Endothelial cell of umbilical vein (primary cell): Measurements from ENCODE around the gene APOBEC2. TPM values are rescaled to one million over a fixed set of nuclear protein-coding genes. Genes with fewer than 3 reads are reported as not detected.

Experiments
- BruUV-seq: library from RNA; stranded (reverse); fragments of 400-500 nt; replicated peaks from 2 replicates; lab custom pipeline; 2021; lab: Mats Ljungman, UMichigan
- CTCF ChIA-PET: fragments of 300-600, 350-600 bp; sonication (Branson Sonifier 250); formaldehyde crosslinking; loops from one replicate; lab custom pipeline; 2021; ENCODE audit warnings: antibody characterized with exemption, inconsistent platforms; lab: Charles Lee
- POLR2A ChIA-PET: fragments of 300-600, 350-600 bp; sonication (Branson Sonifier 250); formaldehyde crosslinking; loops from one replicate; lab custom pipeline; 2021; ENCODE audit warnings: antibody characterized with exemption, inconsistent platforms; lab: Charles Lee
- DNase-seq: peaks from one replicate; pipeline ENCODE4 v3.0.0-alpha.2; 2011; ENCODE audit warnings: low read depth, low spot score
- FAIRE-seq: peaks from 2 replicates; lab custom pipeline; 2011; peaks lifted over from hg19 to GRCh38; lab: Jason Lieb, UNC
- H2AFZ ChIP-seq: 2 replicates; pipeline ENCODE4 v1.6.0; 2012; ENCODE audit warnings: low read depth, low read length, control low read depth, inconsistent platforms
- H3K27ac ChIP-seq: 2 replicates; pipeline ENCODE4 v1.5.1; 2011; ENCODE audit warnings: low read depth, mild to moderate bottlenecking, control low read depth, low read length, moderate library complexity; ENCODE audit not compliant: insufficient read depth
- H3K27me3 ChIP-seq, 2 experiments: 2 replicates each; pipeline versions ENCODE4 v1.6.0 to v1.6.1; 2011; ENCODE audit warnings: low read length in 2 of 2, mixed read lengths in 1 of 2; ENCODE audit not compliant: control insufficient read depth in 2 of 2, insufficient read depth in 2 of 2
- H3K36me3 ChIP-seq, 2 experiments: 2 replicates in 1 of 2; 3 replicates in 1 of 2; pipeline ENCODE4 v1.5.1; 2011; ENCODE audit warnings: low read length in 2 of 2, mild to moderate bottlenecking in 1 of 2, moderate library complexity in 1 of 2; ENCODE audit not compliant: control insufficient read depth in 2 of 2, insufficient read depth in 2 of 2; ENCODE audit errors: extremely low read depth in 1 of 2
- H3K4me1 ChIP-seq: 3 replicates; pipeline ENCODE4 v1.5.1; 2011; ENCODE audit warnings: mild to moderate bottlenecking, low read length; ENCODE audit not compliant: control insufficient read depth, insufficient read depth; ENCODE audit errors: extremely low read depth
- H3K4me2 ChIP-seq: 2 replicates; pipeline ENCODE4 v1.6.1; 2011; ENCODE audit warnings: low read length, control low read depth, mixed read lengths; ENCODE audit not compliant: insufficient read depth
- H3K4me3 ChIP-seq, 3 experiments: fragments of 200-600 bp in 1 of 3; sonication (generic), shearing (Covaris generic) in 1 of 3; replicated peaks in 1 of 3; 2 replicates each; pipeline ENCODE4 v1.5.1; 2011 to 2016; ENCODE audit warnings: control low read depth in 3 of 3, low read length in 3 of 3, mild to moderate bottlenecking in 2 of 3, inconsistent platforms in 1 of 3, low read depth in 1 of 3, moderate library complexity in 1 of 3; ENCODE audit not compliant: insufficient read depth in 1 of 3
- H3K79me2 ChIP-seq: 2 replicates; pipeline ENCODE4 v1.6.0; 2012; ENCODE audit warnings: low read length, inconsistent platforms; ENCODE audit not compliant: control insufficient read depth, insufficient read depth
- H3K9ac ChIP-seq: replicated peaks from 2 replicates; pipeline ENCODE3; 2011; ENCODE audit warnings: low read length, control low read depth; ENCODE audit not compliant: insufficient read depth; ENCODE audit errors: extremely low read depth
- H3K9me1 ChIP-seq: replicated peaks from 3 replicates; pipeline ENCODE4 v1.6.0; 2011; ENCODE audit warnings: mild to moderate bottlenecking, low read length; ENCODE audit not compliant: control insufficient read depth, insufficient read depth; ENCODE audit errors: extremely low read depth
- H3K9me3 ChIP-seq: replicated peaks from 2 replicates; pipeline ENCODE4 v1.5.1; 2012; ENCODE audit warnings: low read length, inconsistent platforms; ENCODE audit not compliant: control insufficient read depth, insufficient read depth
- H4K20me1 ChIP-seq: replicated peaks from 2 replicates; pipeline ENCODE3; 2011; ENCODE audit warnings: mild to moderate bottlenecking, low read length; ENCODE audit not compliant: control insufficient read depth, insufficient read depth; ENCODE audit errors: extremely low read depth
- EZH2 ChIP-seq: IDR thresholded peaks from 2 replicates; pipeline ENCODE4 v1.6.1; 2012; ENCODE audit warnings: borderline replicate concordance, low read depth, mild to moderate bottlenecking, moderate library complexity, low read length, inconsistent platforms; ENCODE audit not compliant: severe bottlenecking
- FOS ChIP-seq: IDR thresholded peaks from 2 replicates; pipeline ENCODE4 v1.6.1; 2011; ENCODE audit warnings: mild to moderate bottlenecking, low read length, moderate library complexity, borderline replicate concordance; ENCODE audit not compliant: insufficient read depth
- GATA2 ChIP-seq: IDR thresholded peaks from 2 replicates; pipeline ENCODE4 v1.7.0; 2011; ENCODE audit warnings: low read depth, mild to moderate bottlenecking, moderate library complexity, mixed read lengths, low read length; ENCODE audit not compliant: insufficient read length, insufficient read depth
- JUN ChIP-seq: IDR thresholded peaks from 2 replicates; pipeline ENCODE4 v1.6.1; 2011; ENCODE audit warnings: borderline replicate concordance, low read depth; ENCODE audit not compliant: insufficient read length, insufficient read depth
- MYC ChIP-seq: IDR thresholded peaks from one replicate; pipeline ENCODE4 v1.6.1; 2011; ENCODE audit warnings: mild to moderate bottlenecking, low read depth, low read length
- POLR2A ChIP-seq: IDR thresholded peaks from 2 replicates; pipeline ENCODE4 v1.6.1; 2012; ENCODE audit warnings: low read depth, mild to moderate bottlenecking, control low read depth, low read length
- POLR2AphosphoS5 ChIP-seq: IDR thresholded peaks from 2 replicates; pipeline ENCODE4 v1.6.1; 2012; ENCODE audit warnings: low read depth, mild to moderate bottlenecking, control low read depth, low read length, moderate library complexity; ENCODE audit not compliant: insufficient read depth
- dilution Hi-C: fragments of 300-500 bp; cut with MboI; formaldehyde crosslinking; loops from one replicate; pipeline ENCODE4 v1.15.0; 2019; ENCODE audit warnings: low sequenced_read_pairs; ENCODE audit not compliant: extremely low pct_ligation_motif_present
- intact Hi-C: fragments of 100-400 bp; cut with micrococcal nuclease; formaldehyde crosslinking; loops from one replicate; pipeline ENCODE4 v1.10.0; 2022
- polyA plus RNA-seq, 4 experiments: library from polyadenylated mRNA; depleted of rRNA in 3 of 4; stranded (reverse) in 3 of 4; unstranded in 1 of 4; fragments of >200 nt; gene quantifications; 2 replicates each; pipeline versions ENCODE4 v1.2.1 to v1.2.3, GENCODE V29; 2011 to 2012; ENCODE audit warnings: missing spikeins in 1 of 4
- total RNA-seq: library from RNA; stranded (reverse); gene quantifications from 2 replicates; pipeline ENCODE4 v1.2.3, GENCODE V29; 2021
- TF ChIP-seq, protein P1 (sequence below): IDR thresholded peaks from 2 replicates; pipeline ENCODE4 v1.6.1; 2011; ENCODE audit not compliant: insufficient read depth, insufficient read length
- TF ChIP-seq, protein P2 (sequence below), 2 donors: IDR thresholded peaks; 1 replicate in 1 of 2; 2 replicates in 1 of 2; pipeline ENCODE4 v1.5.1; 2011; ENCODE audit warnings: low read length in 2 of 2, mild to moderate bottlenecking in 2 of 2, moderate library complexity in 2 of 2, control low read depth in 1 of 2, inconsistent platforms in 1 of 2, low read depth in 1 of 2; ENCODE audit not compliant: insufficient read depth in 1 of 2; ENCODE audit errors: extremely low read depth in 1 of 2

Gene APOBEC2
- total and polyA plus RNA-seq, 2 donors (not counting 3 experiments of a cell fraction or from before 2014, with no cell fraction given): not detected

DNA sequence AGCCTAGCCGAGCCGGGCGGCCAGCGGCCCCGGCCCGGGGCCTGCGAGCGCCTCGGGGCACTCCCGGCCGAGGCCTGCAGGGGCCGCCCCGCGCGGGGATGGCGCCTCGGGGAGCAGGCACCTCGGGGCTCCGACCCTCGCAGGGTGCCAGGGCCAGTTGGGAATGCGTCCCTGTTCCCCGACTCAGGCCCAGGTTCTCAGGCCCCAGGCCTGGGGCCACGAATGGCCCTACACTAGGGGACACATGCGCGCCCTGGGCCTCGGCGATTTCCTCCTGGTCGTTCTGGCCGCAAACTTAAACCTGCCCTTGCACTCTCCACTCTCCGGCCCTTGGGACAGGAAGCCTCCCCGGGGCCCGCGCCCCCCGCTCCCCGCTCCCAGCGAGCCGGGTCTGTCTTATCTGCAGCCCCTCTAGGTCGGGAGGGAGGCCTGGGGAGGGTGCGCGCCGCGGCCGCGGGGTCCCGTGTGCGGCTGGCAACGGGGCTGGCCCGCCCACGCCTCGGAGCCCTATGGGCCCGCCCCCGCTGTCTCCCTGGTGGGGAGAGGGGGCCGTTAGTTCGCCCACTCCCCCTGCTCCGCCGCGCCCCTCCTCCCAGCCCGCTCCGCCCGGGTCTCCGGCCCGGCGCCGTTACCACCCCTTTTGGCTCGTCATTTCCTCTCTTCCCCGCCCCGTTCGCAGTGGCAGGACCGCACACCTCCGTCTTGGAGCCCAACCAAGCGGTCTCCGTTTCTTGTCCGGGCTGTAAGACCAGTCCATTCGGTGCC, 20.4 kb downstream of the APOBEC2 start:
- intact Hi-C loops: loop anchor here (1.0 to 5.0 kb wide), 3 partner anchors 24 to 244 kb away; no protein-coding TSS in a partner anchor
- Histone ChIP-seq H3K4me2 (peak overlapping the region; percentile 94), H3K9me3 (no peaks in the 10 kb centered on the region), H3K27me3 (no peaks in the 10 kb centered on the region), H3K9ac (peak overlapping the region; percentile 96), H3K36me3 (no peaks in the 10 kb centered on the region), H2AFZ (peak overlapping the region; percentile 33), H3K27ac (peak overlapping the region; percentile 96), H3K79me2 (peaks cover 50% of the 10 kb centered on the region), H3K4me1 (peaks cover 21% of the 10 kb centered on the region), H3K9me1 (no peaks in the 10 kb centered on the region), H4K20me1 (peaks cover 2% of the 10 kb centered on the region), H3K4me3 (peak overlapping the region; percentile 73 to 88 (median 82))
- TF ChIP-seq JUN (no peak), POLR2A (peak; percentile 92), EZH2 (no peak), FOS (no peak), POLR2AphosphoS5 (peak; percentile 85), GATA2 (no peak), MYC (no peak)
- TF ChIP-seq, protein P1, sequence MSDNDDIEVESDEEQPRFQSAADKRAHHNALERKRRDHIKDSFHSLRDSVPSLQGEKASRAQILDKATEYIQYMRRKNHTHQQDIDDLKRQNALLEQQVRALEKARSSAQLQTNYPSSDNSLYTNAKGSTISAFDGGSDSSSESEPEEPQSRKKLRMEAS: no peak
- TF ChIP-seq, protein P2, sequence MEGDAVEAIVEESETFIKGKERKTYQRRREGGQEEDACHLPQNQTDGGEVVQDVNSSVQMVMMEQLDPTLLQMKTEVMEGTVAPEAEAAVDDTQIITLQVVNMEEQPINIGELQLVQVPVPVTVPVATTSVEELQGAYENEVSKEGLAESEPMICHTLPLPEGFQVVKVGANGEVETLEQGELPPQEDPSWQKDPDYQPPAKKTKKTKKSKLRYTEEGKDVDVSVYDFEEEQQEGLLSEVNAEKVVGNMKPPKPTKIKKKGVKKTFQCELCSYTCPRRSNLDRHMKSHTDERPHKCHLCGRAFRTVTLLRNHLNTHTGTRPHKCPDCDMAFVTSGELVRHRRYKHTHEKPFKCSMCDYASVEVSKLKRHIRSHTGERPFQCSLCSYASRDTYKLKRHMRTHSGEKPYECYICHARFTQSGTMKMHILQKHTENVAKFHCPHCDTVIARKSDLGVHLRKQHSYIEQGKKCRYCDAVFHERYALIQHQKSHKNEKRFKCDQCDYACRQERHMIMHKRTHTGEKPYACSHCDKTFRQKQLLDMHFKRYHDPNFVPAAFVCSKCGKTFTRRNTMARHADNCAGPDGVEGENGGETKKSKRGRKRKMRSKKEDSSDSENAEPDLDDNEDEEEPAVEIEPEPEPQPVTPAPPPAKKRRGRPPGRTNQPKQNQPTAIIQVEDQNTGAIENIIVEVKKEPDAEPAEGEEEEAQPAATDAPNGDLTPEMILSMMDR (IDR thresholded peaks at IDR 0.05; ENCODE audit: extremely low read depth in 1 of 2, insufficient read depth in 1 of 2, low read depth in 1 of 2, low read length in 2 of 2): peak; percentile 11 to 29
- ChIA-PET CTCF (interaction anchor here (1.0 to 1.1 kb wide), 3 partner anchors 18 to 109 kb away, joined by 3 to 9 read pairs (median 5); no protein-coding TSS in a partner anchor), POLR2A (interaction anchor here (1.2 kb wide), 1 partner anchor 76 kb away, joined by 3 read pairs; no protein-coding TSS in a partner anchor)
- FAIRE-seq (peak; percentile 97), DNase-seq (peak; percentile 88)
- dilution Hi-C loops: no loop called here
- BruUV-seq: no TSS peak
